ENCODE measurements around the gene GRK2. TPM values are rescaled to one million over a fixed set of nuclear protein-coding genes. Genes with fewer than 3 reads are reported as not detected.

The GRK2 gene
- total and polyA plus RNA-seq, 3 donors from 2014 or later: 45.6 to 87.6 (median 64.3) TPM

DNA sequence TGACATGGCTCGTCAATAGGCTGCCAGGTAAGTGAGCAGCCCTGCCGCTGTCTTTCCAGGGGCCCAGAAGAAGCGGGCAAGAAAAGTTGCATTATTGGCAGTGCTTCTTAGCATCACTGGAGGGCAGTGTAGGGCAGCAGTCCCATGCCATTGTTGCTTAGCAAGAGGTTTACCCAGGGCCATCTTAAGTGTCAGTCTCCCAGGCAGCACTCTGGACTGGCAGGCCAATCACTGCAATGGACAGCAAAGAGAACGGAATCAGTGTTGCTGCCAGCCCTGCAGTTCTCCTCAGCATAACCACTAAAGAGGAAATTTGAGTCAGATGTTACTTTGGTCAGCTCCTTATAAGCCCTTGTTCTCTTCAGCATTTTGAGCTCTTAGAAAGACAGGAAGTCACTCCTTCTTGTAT is 13.4 kb upstream of the GRK2 start:
- H3K9me3 ChIP-seq: no peaks in the 10 kb centered on the region
- no peak overlapping the region for H3K27ac ChIP-seq
- no peaks in the 10 kb centered on the region for H3K36me3 ChIP-seq (ENCODE audit: low read depth, missing control alignments)
- no peaks in the 10 kb centered on the region for H3K27me3 ChIP-seq
- no peaks in the 10 kb centered on the region for H3K4me1 ChIP-seq
- no peak for DNase-seq
- no peak overlapping the region for H3K4me3 ChIP-seq
- WGBS, 2 donors: 88% methylated on average over 3 to 4 of the region's 4 CpGs
- TF ChIP-seq POLR2A (IDR thresholded peaks at IDR 0.05): no peak
- TF ChIP-seq, protein P1, sequence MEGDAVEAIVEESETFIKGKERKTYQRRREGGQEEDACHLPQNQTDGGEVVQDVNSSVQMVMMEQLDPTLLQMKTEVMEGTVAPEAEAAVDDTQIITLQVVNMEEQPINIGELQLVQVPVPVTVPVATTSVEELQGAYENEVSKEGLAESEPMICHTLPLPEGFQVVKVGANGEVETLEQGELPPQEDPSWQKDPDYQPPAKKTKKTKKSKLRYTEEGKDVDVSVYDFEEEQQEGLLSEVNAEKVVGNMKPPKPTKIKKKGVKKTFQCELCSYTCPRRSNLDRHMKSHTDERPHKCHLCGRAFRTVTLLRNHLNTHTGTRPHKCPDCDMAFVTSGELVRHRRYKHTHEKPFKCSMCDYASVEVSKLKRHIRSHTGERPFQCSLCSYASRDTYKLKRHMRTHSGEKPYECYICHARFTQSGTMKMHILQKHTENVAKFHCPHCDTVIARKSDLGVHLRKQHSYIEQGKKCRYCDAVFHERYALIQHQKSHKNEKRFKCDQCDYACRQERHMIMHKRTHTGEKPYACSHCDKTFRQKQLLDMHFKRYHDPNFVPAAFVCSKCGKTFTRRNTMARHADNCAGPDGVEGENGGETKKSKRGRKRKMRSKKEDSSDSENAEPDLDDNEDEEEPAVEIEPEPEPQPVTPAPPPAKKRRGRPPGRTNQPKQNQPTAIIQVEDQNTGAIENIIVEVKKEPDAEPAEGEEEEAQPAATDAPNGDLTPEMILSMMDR (IDR thresholded peaks at IDR 0.05): peak in 1 of 3 experiments; percentile 21
- intact Hi-C loops (cut with DNase I; ENCODE audit: low total_unique reads): no loop called here

DNA sequence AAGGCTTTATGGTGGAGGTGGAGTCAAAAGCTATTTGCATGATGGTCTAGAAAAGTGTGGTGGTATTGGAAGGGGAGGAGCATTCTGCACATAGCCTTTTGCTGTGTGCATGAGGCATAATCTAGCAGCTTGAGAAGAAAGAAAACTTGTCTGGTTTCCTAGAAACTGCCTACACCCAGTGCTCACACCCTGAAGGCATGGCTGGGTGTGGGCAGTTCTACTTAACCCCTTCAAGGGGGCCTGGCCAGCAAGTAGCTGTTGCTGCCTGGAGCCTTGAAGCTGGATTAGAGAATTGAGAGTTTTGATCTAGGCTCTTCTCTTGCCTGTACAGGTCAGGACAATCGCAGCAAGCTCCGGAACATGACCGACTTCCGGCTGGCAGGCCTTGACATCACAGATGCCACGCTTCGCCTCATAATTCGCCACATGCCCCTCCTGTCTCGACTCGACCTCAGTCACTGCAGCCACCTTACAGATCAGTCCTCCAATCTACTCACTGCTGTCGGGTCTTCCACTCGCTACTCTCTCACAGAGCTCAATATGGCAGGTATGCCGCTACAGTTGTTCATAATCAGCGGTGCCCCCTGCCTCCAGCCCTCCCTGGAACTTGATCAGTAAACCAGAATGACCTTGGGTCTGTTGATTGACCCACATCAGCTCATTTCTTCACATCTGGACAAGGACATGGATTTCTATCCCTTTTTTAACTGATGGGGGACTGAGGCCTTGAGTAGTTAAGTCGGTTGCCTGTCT is 12.2 kb upstream of the GRK2 start:
- TF ChIP-seq, protein P1 (IDR thresholded peaks at IDR 0.05): no peak
- no peak for TF ChIP-seq POLR2A (IDR thresholded peaks at IDR 0.05)

DNA sequence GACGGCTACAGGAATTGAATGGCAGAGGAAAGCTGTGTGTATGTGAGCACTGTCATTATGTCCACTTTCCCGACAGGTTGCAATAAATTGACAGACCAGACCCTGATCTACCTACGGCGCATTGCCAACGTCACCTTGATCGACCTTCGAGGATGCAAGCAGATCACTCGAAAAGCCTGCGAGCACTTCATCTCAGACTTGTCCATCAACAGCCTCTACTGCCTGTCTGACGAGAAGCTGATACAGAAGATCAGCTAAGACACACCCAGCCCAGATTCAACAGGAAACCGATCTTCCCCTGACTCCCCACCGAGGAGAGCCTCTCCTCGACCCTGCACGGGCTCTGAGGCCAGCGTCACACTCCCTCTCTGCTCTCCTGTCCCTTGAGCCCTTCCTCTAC is 11.5 kb upstream of the GRK2 start:
- 83 to 89% methylated on average over 15 of the region's 15 CpGs for WGBS, 2 donors
- H3K4me1 ChIP-seq: no peaks in the 10 kb centered on the region
- no peak overlapping the region for H3K4me3 ChIP-seq
- H3K27ac ChIP-seq: no peak overlapping the region
- DNase-seq: no peak
- H3K36me3 ChIP-seq (ENCODE audit: low read depth, missing control alignments): no peaks in the 10 kb centered on the region
- H3K27me3 ChIP-seq: no peaks in the 10 kb centered on the region
- intact Hi-C loops (cut with DNase I; ENCODE audit: low total_unique reads): no loop called here
- TF ChIP-seq, protein P1 (IDR thresholded peaks at IDR 0.05): no peak
- no peak for TF ChIP-seq POLR2A (IDR thresholded peaks at IDR 0.05)
- H3K9me3 ChIP-seq: no peaks in the 10 kb centered on the region

More for the DNA sequence above, 12.2 kb upstream of the GRK2 start:
- H3K27me3 ChIP-seq: no peaks in the 10 kb centered on the region
- no peaks in the 10 kb centered on the region for H3K4me1 ChIP-seq
- H3K9me3 ChIP-seq: no peaks in the 10 kb centered on the region
- 92 to 94% methylated on average over 14 of the region's 14 CpGs for WGBS, 2 donors
- H3K27ac ChIP-seq: no peak overlapping the region
- intact Hi-C loops (cut with DNase I; ENCODE audit: low total_unique reads): no loop called here
- no peak for DNase-seq
- no peak overlapping the region for H3K4me3 ChIP-seq
- no peaks in the 10 kb centered on the region for H3K36me3 ChIP-seq (ENCODE audit: low read depth, missing control alignments)

DNA sequence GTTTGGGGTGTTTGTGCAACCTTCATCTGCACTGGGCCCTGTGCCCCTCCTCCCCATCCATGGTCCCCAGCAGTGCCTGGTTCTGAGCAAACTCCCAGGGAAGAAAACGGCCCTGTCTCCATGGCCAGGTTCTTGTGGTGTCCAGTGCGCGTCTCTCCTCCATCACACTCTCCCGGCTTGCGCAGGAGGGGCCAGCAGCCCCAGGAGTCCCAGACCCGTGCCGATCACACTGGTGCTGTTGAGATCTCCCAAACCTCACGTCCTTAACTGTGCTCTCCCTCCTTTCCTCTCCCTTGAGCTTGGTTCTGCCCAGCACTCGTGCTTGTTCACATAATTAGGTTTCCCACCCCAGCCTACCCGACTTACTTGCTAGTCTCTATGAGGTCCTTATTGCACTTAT is 10.9 kb upstream of the GRK2 start:
- no peaks in the 10 kb centered on the region for H3K4me1 ChIP-seq
- 88 to 94% methylated on average over 10 of the region's 10 CpGs for WGBS, 2 donors
- no peaks in the 10 kb centered on the region for H3K27me3 ChIP-seq
- no peak overlapping the region for H3K27ac ChIP-seq
- intact Hi-C loops (cut with DNase I; ENCODE audit: low total_unique reads): no loop called here
- no peak for DNase-seq
- H3K9me3 ChIP-seq: no peaks in the 10 kb centered on the region
- H3K4me3 ChIP-seq: no peak overlapping the region
- TF ChIP-seq, protein P1 (IDR thresholded peaks at IDR 0.05): no peak
- TF ChIP-seq POLR2A (IDR thresholded peaks at IDR 0.05): no peak
- H3K36me3 ChIP-seq (ENCODE audit: low read depth, missing control alignments): no peaks in the 10 kb centered on the region

DNA sequence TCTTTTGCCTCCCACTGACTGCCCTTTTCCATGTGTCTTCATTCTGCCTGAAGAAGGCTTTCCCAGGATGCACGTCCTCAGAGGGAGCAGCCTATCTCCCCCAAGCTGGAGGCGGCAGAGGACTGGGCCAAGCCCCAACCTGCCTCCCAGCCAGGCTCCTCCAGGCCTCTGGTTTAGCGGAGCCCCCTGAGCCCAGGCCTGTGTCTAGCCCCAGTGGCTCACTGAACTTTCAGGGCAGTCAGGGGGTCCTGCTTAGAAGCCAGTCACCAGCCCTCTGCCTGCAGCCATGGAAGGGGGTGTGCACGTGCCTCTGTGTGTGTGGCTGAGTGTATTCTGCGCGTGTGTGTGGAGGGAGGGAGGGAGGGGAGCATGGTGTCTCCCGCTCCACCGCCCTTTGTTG is 10.4 kb upstream of the GRK2 start:
- no peaks in the 10 kb centered on the region for H3K36me3 ChIP-seq (ENCODE audit: low read depth, missing control alignments)
- TF ChIP-seq POLR2A (IDR thresholded peaks at IDR 0.05): no peak
- TF ChIP-seq, protein P1 (IDR thresholded peaks at IDR 0.05): no peak
- no peak for DNase-seq
- WGBS, 2 donors: 85% methylated on average over 8 of the region's 8 CpGs
- no peaks in the 10 kb centered on the region for H3K27me3 ChIP-seq
- H3K4me3 ChIP-seq: no peak overlapping the region
- H3K4me1 ChIP-seq: peaks cover under 1% of the 10 kb centered on the region
- intact Hi-C loops (cut with DNase I; ENCODE audit: low total_unique reads): no loop called here
- no peaks in the 10 kb centered on the region for H3K9me3 ChIP-seq
- H3K27ac ChIP-seq: no peak overlapping the region

Data from testis (tissue), 3 donors.